Activated CD4-positive, CD25-positive, alpha-beta regulatory T cell (primary cell): Measurements from ENCODE around the gene CBY3.
"Not testable (repeated sequence)": the region's sequence is repeated elsewhere in the genome, so short reads cannot be mapped to it uniquely, and the experiment has no call there.

Experiments
- DNase-seq, 4 experiments: peaks; one replicate each; lab custom pipeline; 2025; lab: John Stamatoyannopoulos, UW

CBY3 gene

DNA sequence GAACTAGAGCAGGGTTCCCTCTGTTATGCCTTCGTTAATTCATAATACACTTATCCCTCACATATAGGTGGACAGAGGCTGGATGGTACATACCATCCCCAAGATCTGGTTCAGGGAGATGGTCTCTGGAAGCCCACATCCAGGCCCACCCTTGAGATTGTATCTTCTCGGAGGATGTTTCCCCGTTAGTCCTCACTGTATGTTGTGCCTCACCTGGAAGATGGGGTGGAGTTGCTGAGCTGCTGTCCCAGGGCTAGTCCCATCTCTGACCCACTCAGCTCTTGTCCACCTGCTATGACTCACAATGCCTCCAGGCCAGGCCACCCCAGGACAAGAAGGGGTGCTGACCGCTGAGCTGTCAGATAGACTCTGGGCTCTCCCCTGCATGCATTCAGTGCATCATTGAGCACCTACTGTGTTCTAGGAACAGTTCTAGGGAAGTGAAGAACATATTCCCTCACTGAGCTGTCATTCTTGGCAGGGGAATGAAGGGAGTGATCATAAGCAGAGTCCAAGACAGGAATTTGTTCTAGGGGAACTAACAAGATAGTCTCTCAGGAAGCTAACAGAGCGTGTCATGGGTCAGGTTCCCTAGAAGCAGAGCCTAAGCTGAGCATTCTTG, at the start of gene CBY3:
CBY3 (minus strand) TSS at position 255 of the 622 bp plus-strand sequence; CDS start at position 139, 116 bp downstream.
- DNase-seq, result no peak

DNA sequence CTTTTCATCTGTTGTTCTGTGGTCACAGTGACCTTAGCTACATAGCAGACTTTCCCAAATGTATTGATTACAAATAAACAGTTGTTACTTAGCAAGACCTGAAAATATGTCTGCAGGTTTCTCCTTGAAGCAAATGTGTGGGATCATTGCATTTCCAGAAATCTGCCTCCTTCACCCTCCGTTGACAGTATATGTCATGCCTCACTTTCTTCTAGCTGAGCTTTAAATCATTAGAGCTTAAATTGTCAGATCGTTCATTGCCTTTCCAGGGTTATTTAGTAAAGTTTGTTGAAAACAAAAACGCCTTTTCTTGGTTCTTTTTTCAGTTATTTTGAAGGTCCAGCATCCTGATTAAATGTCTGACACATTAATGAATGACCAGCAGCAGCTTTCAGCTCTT, 49.5 kb upstream of the CBY3 start:
- no peak for DNase-seq

GRCh38 chr5:179729727-179730126, 48.9 kb upstream of the CBY3 start:
- no peak for DNase-seq

DNA sequence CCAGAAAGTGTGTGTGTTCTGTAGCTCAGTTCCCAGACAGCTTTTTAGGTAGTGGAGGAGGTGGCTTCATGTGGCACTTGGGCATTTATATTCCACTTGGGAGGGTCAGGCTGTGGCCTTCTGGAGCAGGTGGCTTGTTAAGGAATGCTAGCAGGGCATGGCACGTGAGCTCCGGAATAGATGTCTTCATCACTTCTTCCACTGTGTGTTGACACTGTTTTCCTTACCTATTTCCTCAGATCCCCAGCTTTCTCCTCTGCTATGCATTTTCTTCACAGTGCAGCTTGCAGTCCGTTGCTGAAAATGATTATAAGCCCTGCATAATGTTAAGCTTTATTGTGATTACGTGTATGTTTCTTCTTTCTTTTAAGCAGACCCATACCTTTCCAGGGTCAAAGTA, 48.5 kb upstream of the CBY3 start:
- no peak for DNase-seq

DNA sequence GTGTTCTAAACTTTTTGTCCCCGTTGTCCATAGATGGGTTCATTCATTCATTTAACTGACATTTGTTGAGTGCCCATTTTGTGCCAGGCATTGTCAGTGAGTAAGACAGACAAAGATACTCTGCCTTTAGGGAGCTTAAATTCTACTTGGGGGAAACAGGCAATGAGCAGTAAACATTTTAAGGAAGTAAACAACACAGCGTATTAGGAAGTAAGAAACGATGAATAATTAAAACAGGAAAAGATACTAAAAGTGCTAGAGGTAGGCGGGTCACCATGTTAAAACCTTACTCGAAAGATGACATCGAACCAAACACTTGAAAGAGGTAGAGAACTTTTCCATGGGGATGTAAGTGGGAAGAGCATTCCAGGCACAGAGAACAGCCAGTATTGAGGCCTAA, 46.3 kb upstream of the CBY3 start:
- no peak for DNase-seq

DNA sequence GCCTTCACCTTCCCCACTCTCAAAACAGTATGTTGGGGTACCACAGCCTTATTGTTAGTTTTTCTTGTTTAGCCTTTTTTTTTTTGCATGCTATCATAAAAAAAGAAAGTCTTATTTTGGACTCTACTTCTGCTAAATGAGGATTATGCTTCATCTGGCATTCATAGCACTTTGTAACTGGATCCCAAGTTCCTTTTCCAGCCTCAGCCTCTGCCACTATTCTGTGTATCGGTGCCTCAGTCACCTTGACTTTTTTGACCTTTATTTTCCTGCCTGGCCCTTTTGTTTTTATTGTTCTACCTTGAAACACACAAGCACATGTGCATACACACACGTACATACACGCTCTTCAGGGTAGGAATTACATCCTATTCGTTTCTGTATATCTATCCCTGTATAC, 43.3 kb upstream of the CBY3 start:
- DNase-seq, result no peak

DNA sequence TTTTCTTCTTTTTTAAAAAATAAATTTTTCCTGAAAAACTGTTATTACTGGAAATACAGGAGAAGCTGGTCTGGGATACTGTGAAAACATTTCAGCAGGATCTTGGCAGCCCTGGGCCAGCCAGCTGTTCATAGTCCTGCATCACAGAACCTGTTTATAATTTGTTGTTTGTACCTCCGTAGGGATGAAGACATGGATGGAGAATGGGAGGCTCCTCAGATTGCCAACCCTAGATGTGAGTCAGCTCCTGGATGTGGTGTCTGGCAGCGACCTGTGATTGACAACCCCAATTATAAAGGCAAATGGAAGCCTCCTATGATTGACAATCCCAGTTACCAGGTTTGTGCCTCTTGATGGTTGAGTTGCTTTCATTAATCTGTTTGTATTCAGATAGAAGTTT, 39.4 kb upstream of the CBY3 start:
- DNase-seq, result no peak

GRCh38 chr5:179716286-179716685, 35.5 kb upstream of the CBY3 start:
- DNase-seq, result no peak

GRCh38 chr5:179700401-179700918, 19.6 kb upstream of the CBY3 start:
- no peak for DNase-seq

GRCh38 chr5:179699616-179700237, 18.9 kb upstream of the CBY3 start:
- peak in 1 of 4 experiments; percentile 9 for DNase-seq

DNA sequence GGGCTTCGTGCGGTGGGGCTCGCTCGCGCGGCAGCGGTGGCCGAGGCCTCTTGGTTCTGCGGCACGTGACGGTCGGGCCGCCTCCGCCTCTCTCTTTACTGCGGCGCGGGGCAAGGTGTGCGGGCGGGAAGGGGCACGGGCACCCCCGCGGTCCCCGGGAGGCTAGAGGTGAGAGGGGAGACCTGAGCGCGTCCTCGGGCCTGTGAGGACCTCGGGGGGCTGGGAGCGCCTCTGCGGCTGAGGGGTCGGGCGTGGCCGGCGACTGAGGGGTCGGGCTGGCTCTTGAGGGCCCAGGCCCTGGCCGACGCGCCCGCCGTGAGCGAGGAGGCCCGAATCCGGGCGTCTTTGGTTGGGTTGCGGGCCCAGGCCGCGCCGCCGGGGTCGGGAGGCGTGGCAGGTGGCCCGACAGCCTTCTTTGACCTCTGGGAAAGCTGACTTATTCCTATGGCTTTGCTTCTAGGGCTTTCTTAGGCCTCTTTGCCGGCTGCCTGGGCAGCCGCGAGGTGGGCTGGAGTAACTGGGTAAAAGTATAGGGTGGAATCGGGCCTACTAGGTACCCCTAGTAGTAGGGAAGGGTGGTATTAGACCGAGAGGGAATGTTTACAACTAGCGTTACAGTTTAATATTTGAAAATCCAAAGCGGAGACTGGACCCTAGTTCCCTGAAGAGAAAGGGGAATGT, 18.2 kb upstream of the CBY3 start, which contains the start of gene CANX:
CANX (plus strand) TSS at position 33 of the 681 bp plus-strand sequence. CDS start 6,715 bp downstream, outside the sequence.
- DNase-seq, result no peak

DNA sequence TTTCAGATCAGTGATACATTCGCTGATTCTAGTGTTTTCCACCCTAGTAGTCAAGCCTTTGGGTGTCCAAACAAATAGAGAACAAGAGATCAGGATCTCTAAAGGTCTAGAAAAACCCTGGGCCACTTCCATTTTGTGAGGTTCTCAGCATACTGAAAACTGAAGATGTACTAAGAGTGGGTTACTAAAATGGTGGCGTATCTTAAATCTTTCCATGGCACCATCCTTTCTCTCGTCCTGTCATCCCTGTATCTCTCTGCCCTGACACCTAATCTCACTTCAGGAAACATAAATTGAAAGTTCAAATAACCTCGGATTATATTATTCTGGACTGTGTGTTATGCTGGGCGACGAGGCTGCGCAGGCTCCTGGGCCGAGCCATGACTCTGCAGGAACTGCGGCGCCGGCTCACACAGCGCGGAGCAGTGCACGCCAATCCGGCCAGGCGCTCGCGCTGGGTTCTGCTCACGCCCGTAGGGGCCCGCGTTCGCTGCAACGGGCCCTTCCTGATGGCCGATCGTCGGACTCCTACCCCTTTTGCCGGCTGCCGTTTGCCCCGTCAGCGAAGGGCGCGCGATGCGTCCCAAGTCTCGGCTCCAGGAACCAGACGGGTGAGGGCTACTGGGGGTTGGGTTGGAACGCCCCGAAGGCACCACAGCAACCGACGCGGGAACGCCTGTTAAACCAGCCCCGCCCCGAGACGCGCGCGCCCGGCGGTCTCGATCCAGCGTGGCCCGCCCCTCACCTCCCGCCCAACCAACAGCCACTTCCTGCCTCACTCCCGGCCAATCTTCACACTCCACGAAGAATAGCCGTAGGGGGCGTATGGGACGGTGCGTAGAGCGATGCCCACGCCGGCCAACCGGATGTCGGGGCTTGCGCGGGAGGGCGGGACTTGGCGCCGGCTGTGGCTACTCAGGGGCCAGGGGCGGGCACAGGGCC, 17.4 kb upstream of the CBY3 start:
- peak; percentile 97 to 99 (median 98) for DNase-seq

GRCh38 chr5:179697543-179697942, 16.7 kb upstream of the CBY3 start:
- DNase-seq, result not testable (repeated sequence)

DNA sequence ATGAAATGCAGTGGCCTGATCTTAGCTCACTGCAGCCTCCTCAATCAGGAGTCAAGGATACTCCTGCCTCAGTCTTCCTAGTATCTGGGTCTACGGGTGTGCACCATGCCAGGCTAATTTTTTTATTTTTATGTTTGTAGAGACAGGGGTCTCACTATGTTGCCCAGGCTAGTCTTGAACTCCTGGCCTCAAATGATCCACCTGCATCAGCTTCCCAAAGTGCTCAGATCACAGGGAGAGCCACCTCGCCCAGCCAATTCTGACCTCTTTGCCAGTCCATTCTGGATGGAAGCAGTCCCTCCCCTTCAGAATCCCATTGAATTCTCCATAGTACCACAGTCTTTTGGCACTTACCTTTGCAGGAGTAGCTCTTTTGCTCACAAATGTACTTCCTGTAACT, 16.3 kb upstream of the CBY3 start:
- no peak for DNase-seq

GRCh38 chr5:179696603-179697002, 15.8 kb upstream of the CBY3 start:
- DNase-seq, result no peak

DNA sequence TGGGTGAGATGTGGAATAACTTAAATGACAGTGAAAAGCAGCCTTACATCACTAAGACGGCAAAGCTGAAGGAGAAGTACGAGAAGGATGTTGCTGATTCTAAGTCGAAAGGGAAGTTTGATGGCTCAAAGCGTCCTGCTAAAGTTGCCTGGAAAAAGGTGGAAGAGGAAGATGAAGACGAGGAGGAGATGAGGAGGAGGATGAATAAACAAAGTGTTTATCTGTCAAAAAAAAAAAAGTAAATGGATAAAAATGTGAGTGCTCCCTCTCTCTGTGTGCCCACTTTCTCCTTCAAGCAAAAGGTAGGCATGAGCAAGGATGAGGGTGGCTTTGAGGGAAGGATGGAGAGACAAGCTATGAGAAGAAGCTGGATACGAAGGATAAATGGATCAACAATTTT, 13.7 kb upstream of the CBY3 start:
- DNase-seq, result no peak

GRCh38 chr5:179689212-179689611, 8.4 kb upstream of the CBY3 start:
- DNase-seq, result not testable (repeated sequence)

- no peak for DNase-seq
Observed at GRCh38 chr5:179680014-179680779, 637 bp downstream of the CBY3 start.

GRCh38 chr5:179679014-179679674, 1.7 kb downstream of the CBY3 start:
- DNase-seq, result peak; percentile 36 to 49 (median 42)

DNA sequence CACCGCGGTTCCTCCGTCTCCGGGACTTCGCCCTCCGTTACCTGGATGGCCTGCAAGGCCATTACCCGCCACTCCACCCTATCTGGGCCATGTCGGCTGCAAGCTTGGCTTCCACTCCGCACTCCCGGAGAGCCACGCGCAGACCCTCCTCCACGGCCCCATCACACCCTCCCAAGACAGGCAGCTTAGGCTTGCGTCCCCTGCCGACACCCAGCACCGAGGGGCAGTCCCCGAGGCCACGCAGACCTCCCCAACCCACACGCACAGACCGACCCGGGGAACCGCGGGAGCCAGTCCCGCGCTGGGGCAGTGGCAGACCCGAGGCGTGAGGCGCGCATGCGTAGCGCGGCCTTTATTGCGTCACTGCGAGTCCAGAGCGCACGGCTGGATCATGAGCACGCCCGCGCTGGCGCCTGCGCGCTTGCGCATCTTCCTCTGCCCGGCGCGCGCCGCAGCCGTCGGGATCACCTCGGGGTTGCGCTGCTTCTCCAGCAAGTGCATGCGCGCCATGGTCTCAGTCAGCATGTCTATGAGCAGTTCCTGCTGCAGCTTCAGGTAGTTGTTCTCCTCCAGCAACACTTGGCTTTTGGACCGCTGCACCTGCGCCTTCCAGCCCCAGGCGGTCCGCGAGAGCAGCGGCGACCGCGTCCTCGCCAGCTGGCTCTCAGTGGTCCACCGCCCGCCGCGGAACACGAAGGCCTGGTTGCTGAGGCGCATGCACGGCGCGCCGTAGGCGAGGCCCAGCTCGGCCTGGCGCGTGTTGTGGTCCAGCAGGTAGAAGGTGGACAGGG, 2.4 kb downstream of the CBY3 start:
- DNase-seq, result peak; percentile 79 to 84 (median 83)
